ENCODE measurements around the gene OR6K3.

- TF ChIP-seq CTCF (conservative IDR thresholded peaks at IDR 0.05; ENCODE audit: low read length) (no peak), EZH2phosphoT487 (IDR thresholded peaks at IDR 0.05; ENCODE audit: borderline replicate concordance, low read depth, low read length) (no peak)
Observed at GRCh38 chr1:158724442-158724841, 3.9 kb upstream of the OR6K3 start.
